ENCODE data around the gene OPCML.

OPCML gene

DNA sequence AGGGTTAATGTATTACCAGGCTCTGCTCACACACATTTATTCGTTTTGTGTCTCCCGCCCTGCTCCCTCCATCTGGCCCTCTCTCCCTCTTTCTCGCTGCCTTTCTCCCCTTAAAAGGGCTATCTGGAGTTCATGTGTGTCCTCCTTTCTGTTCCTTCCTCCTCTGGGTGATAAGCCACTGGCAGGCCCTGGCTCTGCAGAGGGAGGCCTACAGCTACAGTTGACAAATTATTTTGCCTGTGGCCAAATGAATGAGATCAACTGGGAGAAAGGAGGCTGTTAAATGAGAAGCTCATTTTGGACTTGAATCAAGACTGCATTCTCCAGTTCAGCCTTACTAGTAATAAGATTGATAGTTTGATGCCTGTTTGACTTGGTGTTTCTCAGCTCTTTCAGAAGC, 17.5 kb upstream of the OPCML start:
- Histone ChIP-seq H3K36me3 (no peaks in the 10 kb centered on the region), H3K9me3 (no peaks in the 10 kb centered on the region), H3K27ac (no peak overlapping the region), H3K4me1 (ENCODE audit: control insufficient read depth in 1 of 2, insufficient read depth in 1 of 2, low read depth in 1 of 2, low read length in 1 of 2) (no peaks in the 10 kb centered on the region), H3K4me3 (ENCODE audit: low read depth in 1 of 2, low read length in 1 of 2) (no peak overlapping the region), H3K27me3 (no peaks in the 10 kb centered on the region)
- TF ChIP-seq, protein P1, sequence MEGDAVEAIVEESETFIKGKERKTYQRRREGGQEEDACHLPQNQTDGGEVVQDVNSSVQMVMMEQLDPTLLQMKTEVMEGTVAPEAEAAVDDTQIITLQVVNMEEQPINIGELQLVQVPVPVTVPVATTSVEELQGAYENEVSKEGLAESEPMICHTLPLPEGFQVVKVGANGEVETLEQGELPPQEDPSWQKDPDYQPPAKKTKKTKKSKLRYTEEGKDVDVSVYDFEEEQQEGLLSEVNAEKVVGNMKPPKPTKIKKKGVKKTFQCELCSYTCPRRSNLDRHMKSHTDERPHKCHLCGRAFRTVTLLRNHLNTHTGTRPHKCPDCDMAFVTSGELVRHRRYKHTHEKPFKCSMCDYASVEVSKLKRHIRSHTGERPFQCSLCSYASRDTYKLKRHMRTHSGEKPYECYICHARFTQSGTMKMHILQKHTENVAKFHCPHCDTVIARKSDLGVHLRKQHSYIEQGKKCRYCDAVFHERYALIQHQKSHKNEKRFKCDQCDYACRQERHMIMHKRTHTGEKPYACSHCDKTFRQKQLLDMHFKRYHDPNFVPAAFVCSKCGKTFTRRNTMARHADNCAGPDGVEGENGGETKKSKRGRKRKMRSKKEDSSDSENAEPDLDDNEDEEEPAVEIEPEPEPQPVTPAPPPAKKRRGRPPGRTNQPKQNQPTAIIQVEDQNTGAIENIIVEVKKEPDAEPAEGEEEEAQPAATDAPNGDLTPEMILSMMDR (IDR thresholded peaks at IDR 0.05) = no peak

DNA sequence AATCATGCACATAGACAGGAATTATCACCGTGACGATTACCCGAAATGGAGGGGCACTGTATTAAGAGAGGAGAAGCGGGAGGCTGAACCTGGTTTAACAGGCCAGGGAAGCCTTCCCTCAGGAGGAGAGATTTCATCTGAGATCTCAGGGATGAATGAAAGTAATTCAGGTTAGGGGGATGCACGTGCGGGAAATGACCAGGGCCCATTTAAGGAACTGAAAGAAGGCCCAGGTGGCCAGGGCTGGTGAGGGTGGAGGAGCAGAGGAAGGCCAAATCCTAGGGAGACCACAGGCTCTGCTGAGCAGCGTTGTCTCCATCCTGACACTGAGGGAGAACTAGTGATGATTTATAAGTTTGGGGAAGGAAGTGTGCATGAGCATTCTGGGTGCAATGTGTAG, 16.3 kb upstream of the OPCML start:
- H3K27ac ChIP-seq = no peak overlapping the region
- H3K4me3 ChIP-seq (ENCODE audit: low read depth in 1 of 2, low read length in 1 of 2) = no peak overlapping the region
- TF ChIP-seq, protein P1 (IDR thresholded peaks at IDR 0.05) = no peak
- H3K4me1 ChIP-seq (ENCODE audit: control insufficient read depth in 1 of 2, insufficient read depth in 1 of 2, low read depth in 1 of 2, low read length in 1 of 2) = no peaks in the 10 kb centered on the region
- no peaks in the 10 kb centered on the region for H3K9me3 ChIP-seq
- no peaks in the 10 kb centered on the region for H3K27me3 ChIP-seq
- no peaks in the 10 kb centered on the region for H3K36me3 ChIP-seq

DNA sequence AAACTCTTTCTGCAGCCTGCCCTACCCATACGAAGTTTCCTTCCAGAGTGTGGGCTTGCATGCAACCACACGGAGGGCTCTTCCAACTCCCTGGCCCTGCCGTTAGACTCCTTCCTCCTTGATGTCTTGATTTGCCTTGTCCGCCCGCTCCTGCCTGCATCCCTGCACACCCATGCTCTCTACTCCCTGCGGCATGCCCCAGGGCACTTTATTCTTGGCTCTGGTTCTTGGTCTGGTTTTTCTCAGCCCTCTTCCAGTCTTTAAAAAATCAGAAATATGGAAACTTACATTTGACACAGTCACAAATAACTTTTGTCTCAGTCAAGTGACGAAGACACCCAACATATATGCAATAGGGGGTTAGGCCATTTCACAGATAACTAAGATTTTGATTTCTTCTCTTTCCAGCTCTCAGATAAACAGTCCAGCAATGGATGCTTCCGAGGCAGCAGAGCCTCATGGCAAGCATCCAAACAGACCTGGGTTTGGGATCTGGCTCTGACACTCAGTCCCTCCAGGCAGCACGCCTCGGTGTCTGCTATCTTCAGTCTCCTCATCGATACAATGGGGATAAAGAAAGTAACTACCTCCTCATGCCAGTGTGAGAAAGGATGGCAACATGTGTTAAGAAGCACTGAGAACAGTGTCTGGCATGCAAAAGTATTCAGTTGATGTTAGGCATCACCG, 15.7 kb upstream of the OPCML start:
- H3K27me3 ChIP-seq = no peaks in the 10 kb centered on the region
- H3K4me1 ChIP-seq (ENCODE audit: control insufficient read depth in 1 of 2, insufficient read depth in 1 of 2, low read depth in 1 of 2, low read length in 1 of 2) = no peaks in the 10 kb centered on the region
- H3K4me3 ChIP-seq (ENCODE audit: low read depth in 1 of 2, low read length in 1 of 2) = no peak overlapping the region
- H3K9me3 ChIP-seq = no peaks in the 10 kb centered on the region
- H3K36me3 ChIP-seq = no peaks in the 10 kb centered on the region
- TF ChIP-seq, protein P1 (IDR thresholded peaks at IDR 0.05) = no peak
- no peak overlapping the region for H3K27ac ChIP-seq

DNA sequence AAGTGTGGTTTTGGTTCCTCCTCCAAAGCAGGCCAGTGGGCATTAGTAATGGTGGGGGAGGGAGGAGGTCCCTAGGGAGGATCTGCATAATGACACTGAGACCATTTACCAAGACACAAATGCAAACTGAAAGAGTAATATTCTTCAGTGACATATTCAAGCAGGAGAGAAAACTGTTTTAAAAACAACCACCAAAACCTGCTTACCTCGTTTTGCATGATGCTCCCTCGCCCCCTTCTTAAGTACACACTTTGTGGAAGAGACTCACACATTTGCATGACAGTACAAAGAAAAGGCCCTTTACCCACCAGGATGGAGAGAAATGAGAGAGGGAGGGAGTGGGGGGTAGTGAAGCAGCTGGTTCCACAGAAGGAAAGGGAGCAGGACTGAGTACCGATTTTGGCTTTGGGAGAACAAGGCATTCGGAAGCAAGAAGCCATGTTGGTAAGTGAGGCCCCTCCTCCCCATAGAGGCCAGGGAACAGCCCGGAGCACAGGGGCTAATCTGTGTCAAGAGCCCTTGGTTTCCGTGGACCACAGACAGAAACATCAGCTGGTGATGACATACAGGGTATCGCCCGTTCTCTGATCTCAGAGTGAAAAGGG, 13.0 kb upstream of the OPCML start:
- Histone ChIP-seq H3K27me3 (no peaks in the 10 kb centered on the region), H3K4me3 (ENCODE audit: low read depth in 1 of 2, low read length in 1 of 2) (no peak overlapping the region), H3K9me3 (no peaks in the 10 kb centered on the region), H3K27ac (no peak overlapping the region), H3K36me3 (no peaks in the 10 kb centered on the region), H3K4me1 (ENCODE audit: control insufficient read depth in 1 of 2, insufficient read depth in 1 of 2, low read depth in 1 of 2, low read length in 1 of 2) (no peaks in the 10 kb centered on the region)
- TF ChIP-seq, protein P1 (IDR thresholded peaks at IDR 0.05) = no peak

DNA sequence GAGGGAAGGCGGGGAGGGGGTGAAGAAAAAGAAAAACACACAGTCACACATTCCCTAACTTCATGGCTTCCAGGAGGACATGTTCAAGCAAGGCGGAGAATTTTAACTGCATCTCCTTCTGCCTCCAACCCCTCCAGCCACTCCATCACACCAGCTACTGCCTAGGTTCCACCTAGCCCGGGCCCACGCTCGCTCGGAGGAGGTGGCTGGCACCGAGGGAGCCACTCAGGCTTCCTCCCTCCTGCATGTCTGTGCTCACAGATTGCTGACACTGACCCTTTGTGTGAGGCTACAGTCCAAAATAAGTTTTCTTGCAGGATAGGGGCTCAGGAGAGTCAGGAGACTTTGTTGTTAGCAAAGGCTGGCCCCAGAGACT, 9.4 kb upstream of the OPCML start:
- TF ChIP-seq, protein P1 (IDR thresholded peaks at IDR 0.05) = no peak

More for the DNA sequence above, 9.4 kb upstream of the OPCML start:
- H3K4me1 ChIP-seq (ENCODE audit: control insufficient read depth in 1 of 2, insufficient read depth in 1 of 2, low read depth in 1 of 2, low read length in 1 of 2) = no peaks in the 10 kb centered on the region
- no peak overlapping the region for H3K4me3 ChIP-seq (ENCODE audit: low read depth in 1 of 2, low read length in 1 of 2)
- H3K36me3 ChIP-seq = no peaks in the 10 kb centered on the region
- H3K27me3 ChIP-seq = no peaks in the 10 kb centered on the region
- H3K27ac ChIP-seq = no peak overlapping the region
- no peaks in the 10 kb centered on the region for H3K9me3 ChIP-seq
